IMR-90 (cell line): ENCODE data around the gene MYO9A.

Experiments used
- POLR2A ChIP-seq: IDR thresholded peaks from 2 replicates; pipeline ENCODE4 v1.6.1; 2012; ENCODE audit warnings: mild to moderate bottlenecking, low read depth, low read length
- RFX5 ChIP-seq: IDR thresholded peaks from 2 replicates; pipeline ENCODE4 v1.8.0; 2012; ENCODE audit warnings: low read depth, mild to moderate bottlenecking, low read length, moderate library complexity
- SMC3 ChIP-seq: fragments of 150-350 bp; IDR thresholded peaks from 2 replicates; pipeline ENCODE4 v1.6.1; 2016; ENCODE audit warnings: low read depth, mild to moderate bottlenecking, antibody characterized with exemption, low read length, moderate library complexity
- TF ChIP-seq, protein P1 (sequence below): fragments of 150-350 bp; IDR thresholded peaks from 2 replicates; pipeline ENCODE4 v1.6.1; 2017; ENCODE audit warnings: mild to moderate bottlenecking, antibody characterized with exemption, low read length, low read depth
- TF ChIP-seq, protein P2 (sequence below): conservative IDR thresholded peaks from 2 replicates; pipeline ENCODE4 v1.5.1; 2012; ENCODE audit warnings: mild to moderate bottlenecking, low read depth, low read length, improper control_type of control experiment

- TF ChIP-seq RFX5 (no peak), POLR2A (no peak), SMC3 (no peak)
- TF ChIP-seq, protein P1, sequence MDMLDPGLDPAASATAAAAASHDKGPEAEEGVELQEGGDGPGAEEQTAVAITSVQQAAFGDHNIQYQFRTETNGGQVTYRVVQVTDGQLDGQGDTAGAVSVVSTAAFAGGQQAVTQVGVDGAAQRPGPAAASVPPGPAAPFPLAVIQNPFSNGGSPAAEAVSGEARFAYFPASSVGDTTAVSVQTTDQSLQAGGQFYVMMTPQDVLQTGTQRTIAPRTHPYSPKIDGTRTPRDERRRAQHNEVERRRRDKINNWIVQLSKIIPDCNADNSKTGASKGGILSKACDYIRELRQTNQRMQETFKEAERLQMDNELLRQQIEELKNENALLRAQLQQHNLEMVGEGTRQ = no peak
- TF ChIP-seq, protein P2, sequence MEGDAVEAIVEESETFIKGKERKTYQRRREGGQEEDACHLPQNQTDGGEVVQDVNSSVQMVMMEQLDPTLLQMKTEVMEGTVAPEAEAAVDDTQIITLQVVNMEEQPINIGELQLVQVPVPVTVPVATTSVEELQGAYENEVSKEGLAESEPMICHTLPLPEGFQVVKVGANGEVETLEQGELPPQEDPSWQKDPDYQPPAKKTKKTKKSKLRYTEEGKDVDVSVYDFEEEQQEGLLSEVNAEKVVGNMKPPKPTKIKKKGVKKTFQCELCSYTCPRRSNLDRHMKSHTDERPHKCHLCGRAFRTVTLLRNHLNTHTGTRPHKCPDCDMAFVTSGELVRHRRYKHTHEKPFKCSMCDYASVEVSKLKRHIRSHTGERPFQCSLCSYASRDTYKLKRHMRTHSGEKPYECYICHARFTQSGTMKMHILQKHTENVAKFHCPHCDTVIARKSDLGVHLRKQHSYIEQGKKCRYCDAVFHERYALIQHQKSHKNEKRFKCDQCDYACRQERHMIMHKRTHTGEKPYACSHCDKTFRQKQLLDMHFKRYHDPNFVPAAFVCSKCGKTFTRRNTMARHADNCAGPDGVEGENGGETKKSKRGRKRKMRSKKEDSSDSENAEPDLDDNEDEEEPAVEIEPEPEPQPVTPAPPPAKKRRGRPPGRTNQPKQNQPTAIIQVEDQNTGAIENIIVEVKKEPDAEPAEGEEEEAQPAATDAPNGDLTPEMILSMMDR = no peak
Observed at GRCh38 chr15:71788646-71789579, 329.0 kb downstream of the MYO9A start.
